GM12878 (cell line): ENCODE measurements around the gene FAM228B. TPM values are rescaled to one million over a fixed set of nuclear protein-coding genes. Genes with fewer than 3 reads are reported as not detected.
A peak's percentile ranks its signal among the peaks of the same experiment; 100 is the strongest.

ENCODE experiments used
- ATF2 ChIP-seq: IDR thresholded peaks from 2 replicates; pipeline ENCODE4 v1.6.1; 2012; ENCODE audit warnings: low read length, inconsistent platforms
- BCL11A ChIP-seq: IDR thresholded peaks from 2 replicates; pipeline ENCODE4 v1.6.1; 2011; ENCODE audit warnings: low read depth, low read length
- CBX5 ChIP-seq: sonication (generic); IDR thresholded peaks from 2 replicates; pipeline ENCODE4 v1.6.1; 2016; ENCODE audit warnings: low read depth, moderate library complexity, mild to moderate bottlenecking, inconsistent platforms
- CHD2 ChIP-seq: IDR thresholded peaks from 2 replicates; pipeline ENCODE4 v1.6.1; 2011; ENCODE audit warnings: low read depth, low read length, improper control_type of control experiment, borderline replicate concordance
- DPF2 ChIP-seq: fragments of 450-650 bp; IDR thresholded peaks from 2 replicates; pipeline ENCODE4 v1.6.1; 2017; ENCODE audit warnings: mild to moderate bottlenecking
- ELK1 ChIP-seq: IDR thresholded peaks from 2 replicates; pipeline ENCODE4 v1.6.1; 2012; ENCODE audit warnings: low read depth, low read length, improper control_type of control experiment
- ESRRA ChIP-seq: IDR thresholded peaks from 2 replicates; pipeline ENCODE4 v1.6.1; 2012; ENCODE audit warnings: mild to moderate bottlenecking, low read length, improper control_type of control experiment
- FOS ChIP-seq: IDR thresholded peaks from 3 replicates; pipeline ENCODE4 v1.6.1; 2011; ENCODE audit warnings: borderline replicate concordance; ENCODE audit not compliant: insufficient read length; ENCODE audit errors: extremely low read depth
- MTA2 ChIP-seq: fragments of 450-650 bp; IDR thresholded peaks from 2 replicates; pipeline ENCODE4 v1.6.1; 2016; ENCODE audit warnings: low read depth, mild to moderate bottlenecking, moderate library complexity
- MYB ChIP-seq: fragments of 150-350 bp; IDR thresholded peaks from 2 replicates; pipeline ENCODE4 v1.6.1; 2014; ENCODE audit warnings: mild to moderate bottlenecking, low read depth, low read length, borderline replicate concordance
- NBN ChIP-seq: fragments of 450-650 bp; IDR thresholded peaks from 2 replicates; pipeline ENCODE4 v1.6.1; 2016
- POLR2AphosphoS5 ChIP-seq: IDR thresholded peaks from 2 replicates; pipeline ENCODE4 v1.6.1; 2011; ENCODE audit warnings: mild to moderate bottlenecking, low read length, inconsistent platforms
- RAD21 ChIP-seq: IDR thresholded peaks from 2 replicates; pipeline ENCODE4 v1.6.1; 2011; ENCODE audit warnings: mild to moderate bottlenecking, low read depth, low read length, moderate library complexity; ENCODE audit not compliant: insufficient read depth
- RFX5 ChIP-seq: IDR thresholded peaks from 2 replicates; pipeline ENCODE4 v1.6.1; 2011; ENCODE audit warnings: low read depth, low read length, improper control_type of control experiment
- SMAD5 ChIP-seq: IDR thresholded peaks from 2 replicates; pipeline ENCODE4 v1.6.1; 2016; ENCODE audit warnings: antibody characterized with exemption, low read depth
- SMARCA5 ChIP-seq: fragments of 450-650 bp; IDR thresholded peaks from 2 replicates; pipeline ENCODE4 v1.6.1; 2017; ENCODE audit warnings: mild to moderate bottlenecking
- TARDBP ChIP-seq: IDR thresholded peaks from 2 replicates; pipeline ENCODE4 v1.6.1; 2016; ENCODE audit warnings: borderline replicate concordance
- TBL1XR1 ChIP-seq: IDR thresholded peaks from 2 replicates; pipeline ENCODE4 v1.6.1; 2012; ENCODE audit warnings: low read depth, low read length, improper control_type of control experiment
- YBX1 ChIP-seq: fragments of 450-650 bp; IDR thresholded peaks from 2 replicates; pipeline ENCODE4 v1.6.1; 2016; ENCODE audit warnings: antibody characterized with exemption
- YY1 ChIP-seq: IDR thresholded peaks from 2 replicates; pipeline ENCODE4 v1.6.1; 2011; ENCODE audit warnings: low read depth, mild to moderate bottlenecking, low read length
- ZNF24 ChIP-seq: fragments of 450-650 bp; IDR thresholded peaks from 2 replicates; pipeline ENCODE4 v1.6.1; 2017; ENCODE audit warnings: antibody characterized with exemption, mild to moderate bottlenecking
- polyA plus RNA-seq, 11 experiments: library from polyadenylated mRNA; depleted of rRNA in 4 of 11; unstranded in 6 of 11; stranded (reverse) in 5 of 11; fragments of >200 nt; fragmentation: Nextera tagmentation in 4 of 11; fragmentation: Illumina TruSeq in 1 of 11; extraction: Ambion mirVana in 4 of 11; extraction: Trizol in 1 of 11; gene quantifications; 1 replicate in 1 of 11; 2 replicates in 10 of 11; pipeline versions ENCODE4 v1.2.1 to v1.2.3, GENCODE V29; 2011 to 2016; ENCODE audit warnings: inconsistent platforms in 2 of 11, missing spikeins in 2 of 11, low read depth in 1 of 11
- total RNA-seq, 4 experiments: library from RNA; depleted of rRNA in 3 of 4; stranded (reverse); fragments of >200 nt in 3 of 4; fragmentation: Illumina TruSeq in 1 of 4; extraction: Trizol in 1 of 4; gene quantifications; 2 replicates each; pipeline versions ENCODE4 v1.2.1 to v1.2.3, GENCODE V29; 2013 to 2021
- TF ChIP-seq, protein P1 (sequence below): fragments of 150-350 bp; IDR thresholded peaks from 2 replicates; pipeline ENCODE4 v1.6.1; 2014; ENCODE audit warnings: mild to moderate bottlenecking, low read depth, low read length
- TF ChIP-seq, protein P2 (sequence below): fragments of 450-650 bp; formaldehyde crosslinking; IDR thresholded peaks from 2 replicates; pipeline ENCODE4 v1.5.0; 2022; ENCODE audit warnings: mild to moderate bottlenecking, missing genetic modification characterization
- TF ChIP-seq, protein P3 (sequence below): fragments of 450-650 bp; IDR thresholded peaks from 2 replicates; pipeline ENCODE4 v1.6.1; 2014; ENCODE audit warnings: mild to moderate bottlenecking

FAM228B gene
- total and polyA plus RNA-seq, 10 of the 15 experiments (the other 5 are each of a cell fraction or from before 2014, with no cell fraction given): 3.9 to 11.0 (median 7.5) TPM

GRCh38 chr2:24123195-24123921 is at the start of gene FAM228B, which contains the start of gene PFN4 (continued):
- no peak for TF ChIP-seq SMAD5
- TF ChIP-seq RAD21: no peak
- TF ChIP-seq TBL1XR1: no peak
- TF ChIP-seq, protein P1, sequence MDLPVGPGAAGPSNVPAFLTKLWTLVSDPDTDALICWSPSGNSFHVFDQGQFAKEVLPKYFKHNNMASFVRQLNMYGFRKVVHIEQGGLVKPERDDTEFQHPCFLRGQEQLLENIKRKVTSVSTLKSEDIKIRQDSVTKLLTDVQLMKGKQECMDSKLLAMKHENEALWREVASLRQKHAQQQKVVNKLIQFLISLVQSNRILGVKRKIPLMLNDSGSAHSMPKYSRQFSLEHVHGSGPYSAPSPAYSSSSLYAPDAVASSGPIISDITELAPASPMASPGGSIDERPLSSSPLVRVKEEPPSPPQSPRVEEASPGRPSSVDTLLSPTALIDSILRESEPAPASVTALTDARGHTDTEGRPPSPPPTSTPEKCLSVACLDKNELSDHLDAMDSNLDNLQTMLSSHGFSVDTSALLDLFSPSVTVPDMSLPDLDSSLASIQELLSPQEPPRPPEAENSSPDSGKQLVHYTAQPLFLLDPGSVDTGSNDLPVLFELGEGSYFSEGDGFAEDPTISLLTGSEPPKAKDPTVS: no peak
- peak; percentile 73 for TF ChIP-seq CHD2
- TF ChIP-seq SMARCA5: peak; percentile 84
- TF ChIP-seq TARDBP: no peak
- no peak for TF ChIP-seq YBX1
- TF ChIP-seq ELK1: no peak
- TF ChIP-seq ATF2: no peak
- TF ChIP-seq BCL11A: no peak
- peak; percentile 96 for TF ChIP-seq DPF2
- peak; percentile 36; the same call in 1 of the 2 replicates for TF ChIP-seq YY1
- no peak for TF ChIP-seq MTA2
- peak; percentile 8 for TF ChIP-seq ESRRA
- TF ChIP-seq ZNF24: no peak
- TF ChIP-seq FOS: no peak
- TF ChIP-seq MYB: no peak
- TF ChIP-seq, protein P2, sequence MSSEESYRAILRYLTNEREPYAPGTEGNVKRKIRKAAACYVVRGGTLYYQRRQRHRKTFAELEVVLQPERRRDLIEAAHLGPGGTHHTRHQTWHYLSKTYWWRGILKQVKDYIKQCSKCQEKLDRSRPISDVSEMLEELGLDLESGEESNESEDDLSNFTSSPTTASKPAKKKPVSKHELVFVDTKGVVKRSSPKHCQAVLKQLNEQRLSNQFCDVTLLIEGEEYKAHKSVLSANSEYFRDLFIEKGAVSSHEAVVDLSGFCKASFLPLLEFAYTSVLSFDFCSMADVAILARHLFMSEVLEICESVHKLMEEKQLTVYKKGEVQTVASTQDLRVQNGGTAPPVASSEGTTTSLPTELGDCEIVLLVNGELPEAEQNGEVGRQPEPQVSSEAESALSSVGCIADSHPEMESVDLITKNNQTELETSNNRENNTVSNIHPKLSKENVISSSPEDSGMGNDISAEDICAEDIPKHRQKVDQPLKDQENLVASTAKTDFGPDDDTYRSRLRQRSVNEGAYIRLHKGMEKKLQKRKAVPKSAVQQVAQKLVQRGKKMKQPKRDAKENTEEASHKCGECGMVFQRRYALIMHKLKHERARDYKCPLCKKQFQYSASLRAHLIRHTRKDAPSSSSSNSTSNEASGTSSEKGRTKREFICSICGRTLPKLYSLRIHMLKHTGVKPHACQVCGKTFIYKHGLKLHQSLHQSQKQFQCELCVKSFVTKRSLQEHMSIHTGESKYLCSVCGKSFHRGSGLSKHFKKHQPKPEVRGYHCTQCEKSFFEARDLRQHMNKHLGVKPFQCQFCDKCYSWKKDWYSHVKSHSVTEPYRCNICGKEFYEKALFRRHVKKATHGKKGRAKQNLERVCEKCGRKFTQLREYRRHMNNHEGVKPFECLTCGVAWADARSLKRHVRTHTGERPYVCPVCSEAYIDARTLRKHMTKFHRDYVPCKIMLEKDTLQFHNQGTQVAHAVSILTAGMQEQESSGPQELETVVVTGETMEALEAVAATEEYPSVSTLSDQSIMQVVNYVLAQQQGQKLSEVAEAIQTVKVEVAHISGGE (CRISPR knock-in tag): no peak
- no peak for TF ChIP-seq RFX5
- TF ChIP-seq, protein P3, sequence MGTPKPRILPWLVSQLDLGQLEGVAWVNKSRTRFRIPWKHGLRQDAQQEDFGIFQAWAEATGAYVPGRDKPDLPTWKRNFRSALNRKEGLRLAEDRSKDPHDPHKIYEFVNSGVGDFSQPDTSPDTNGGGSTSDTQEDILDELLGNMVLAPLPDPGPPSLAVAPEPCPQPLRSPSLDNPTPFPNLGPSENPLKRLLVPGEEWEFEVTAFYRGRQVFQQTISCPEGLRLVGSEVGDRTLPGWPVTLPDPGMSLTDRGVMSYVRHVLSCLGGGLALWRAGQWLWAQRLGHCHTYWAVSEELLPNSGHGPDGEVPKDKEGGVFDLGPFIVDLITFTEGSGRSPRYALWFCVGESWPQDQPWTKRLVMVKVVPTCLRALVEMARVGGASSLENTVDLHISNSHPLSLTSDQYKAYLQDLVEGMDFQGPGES: peak; percentile 61
- peak; percentile 50; the same call in 1 of the 2 replicates for TF ChIP-seq CBX5
- TF ChIP-seq NBN: no peak
- peak; percentile 77 for TF ChIP-seq POLR2AphosphoS5
